GM12872 (cell line): ENCODE data around the gene TRAPPC4.

Experiments used
- CTCF ChIP-seq: IDR thresholded peaks from 3 replicates; pipeline ENCODE4 v1.5.1; 2011; ENCODE audit warnings: low read depth, mild to moderate bottlenecking, low read length, moderate library complexity; ENCODE audit not compliant: insufficient read depth

Gene TRAPPC4

GRCh38 chr11:119006656-119007055, 11.9 kb upstream of the TRAPPC4 start:
- no peak for TF ChIP-seq CTCF

GRCh38 chr11:119011476-119012053, 7.0 kb upstream of the TRAPPC4 start:
- TF ChIP-seq CTCF, result no peak

GRCh38 chr11:119012629-119013170, 5.9 kb upstream of the TRAPPC4 start:
- TF ChIP-seq CTCF, result no peak

GRCh38 chr11:119014209-119014924, 4.2 kb upstream of the TRAPPC4 start:
- TF ChIP-seq CTCF, result no peak

GRCh38 chr11:119015054-119015611, 3.4 kb upstream of the TRAPPC4 start:
- TF ChIP-seq CTCF, result no peak

- TF ChIP-seq CTCF, result no peak
Observed at GRCh38 chr11:119016216-119017009, 2.2 kb upstream of the TRAPPC4 start.

- no peak for TF ChIP-seq CTCF
Observed at GRCh38 chr11:119019996-119020395, 1.4 kb downstream of the TRAPPC4 start.
